ENCODE measurements around the gene CEACAM18.

Gene CEACAM18

GRCh38 chr19:51531349-51532315, 53.3 kb downstream of the CEACAM18 start, which contains the start of gene SIGLEC6:
Gene SIGLEC6 (minus strand): TSS chr19:51531670. CDS start chr19:51531648, 22 bp downstream.
- no peak for DNase-seq (ENCODE audit: low read depth)

- DNase-seq (ENCODE audit: low read depth), result no peak
Measured at GRCh38 chr19:51535535-51535934, 57.2 kb downstream of the CEACAM18 start.

GRCh38 chr19:51539821-51540366, 61.6 kb downstream of the CEACAM18 start:
- DNase-seq (ENCODE audit: low read depth), result no peak
